ENCODE measurements around the gene IL22.

Gene IL22

DNA sequence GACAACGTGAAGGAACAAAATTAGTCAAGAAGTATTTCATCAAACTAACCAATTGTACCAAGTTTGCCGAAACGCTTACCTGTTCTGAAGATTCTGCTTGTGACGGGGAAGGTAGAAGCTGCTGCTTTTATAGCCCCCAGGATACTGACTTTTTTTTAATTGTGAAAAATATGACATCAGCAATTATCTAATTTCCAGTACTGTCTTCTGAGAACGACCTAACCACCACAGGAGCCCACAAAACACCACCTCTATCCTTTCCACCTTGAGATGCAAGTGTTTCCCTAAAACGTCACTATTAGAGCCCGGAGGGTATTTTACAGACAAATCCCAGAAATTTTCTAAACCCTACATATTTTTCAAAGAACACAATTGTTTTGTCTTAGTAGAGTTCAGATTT is at the start of gene IL22:
TSS of gene IL22 (minus strand) at position 101 of the 400 bp plus-strand sequence. CDS start 156 bp downstream, outside the sequence.
- no peak for TF ChIP-seq EGR1 (IDR thresholded peaks at IDR 0.05)

DNA sequence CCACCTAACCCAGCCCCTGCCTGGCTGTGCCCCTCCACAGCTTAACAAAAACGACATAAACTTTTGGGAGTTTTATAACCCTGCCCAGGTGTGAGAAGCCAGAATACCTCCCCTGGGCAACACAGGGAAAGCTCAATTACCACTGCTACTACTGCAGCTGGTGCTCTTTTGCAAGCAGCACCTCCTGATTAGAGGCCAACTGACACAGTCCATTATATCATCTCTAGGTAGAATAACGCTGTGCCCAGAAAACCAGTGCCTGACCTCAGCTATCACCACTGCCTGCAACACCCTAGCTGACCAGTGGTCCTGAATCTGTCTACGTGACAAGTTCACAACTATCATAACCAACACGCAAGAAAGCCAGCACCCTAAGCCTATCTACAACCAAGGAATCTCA is 44.5 kb upstream of the IL22 start:
- TF ChIP-seq RAD21 (IDR thresholded peaks at IDR 0.05; ENCODE audit: low read depth) (no peak), EGR1 (IDR thresholded peaks at IDR 0.05) (no peak), EP300 (IDR thresholded peaks at IDR 0.05; ENCODE audit: borderline replicate concordance) (no peak), CREB1 (IDR thresholded peaks at IDR 0.05; ENCODE audit: low read depth) (no peak), FOXM1 (IDR thresholded peaks at IDR 0.05; ENCODE audit: borderline replicate concordance, low read depth) (no peak), ZBTB7A (IDR thresholded peaks at IDR 0.05; ENCODE audit: low read depth) (no peak), CEBPB (IDR thresholded peaks at IDR 0.05) (no peak), YY1 (IDR thresholded peaks at IDR 0.05; ENCODE audit: low read depth) (no peak), TEAD4 (IDR thresholded peaks at IDR 0.05) (no peak), NFIC (IDR thresholded peaks at IDR 0.05) (no peak), TAF1 (IDR thresholded peaks at IDR 0.05; ENCODE audit: low read depth) (no peak), TCF12 (IDR thresholded peaks at IDR 0.05; ENCODE audit: low read depth) (no peak)
- TF ChIP-seq, protein P1, sequence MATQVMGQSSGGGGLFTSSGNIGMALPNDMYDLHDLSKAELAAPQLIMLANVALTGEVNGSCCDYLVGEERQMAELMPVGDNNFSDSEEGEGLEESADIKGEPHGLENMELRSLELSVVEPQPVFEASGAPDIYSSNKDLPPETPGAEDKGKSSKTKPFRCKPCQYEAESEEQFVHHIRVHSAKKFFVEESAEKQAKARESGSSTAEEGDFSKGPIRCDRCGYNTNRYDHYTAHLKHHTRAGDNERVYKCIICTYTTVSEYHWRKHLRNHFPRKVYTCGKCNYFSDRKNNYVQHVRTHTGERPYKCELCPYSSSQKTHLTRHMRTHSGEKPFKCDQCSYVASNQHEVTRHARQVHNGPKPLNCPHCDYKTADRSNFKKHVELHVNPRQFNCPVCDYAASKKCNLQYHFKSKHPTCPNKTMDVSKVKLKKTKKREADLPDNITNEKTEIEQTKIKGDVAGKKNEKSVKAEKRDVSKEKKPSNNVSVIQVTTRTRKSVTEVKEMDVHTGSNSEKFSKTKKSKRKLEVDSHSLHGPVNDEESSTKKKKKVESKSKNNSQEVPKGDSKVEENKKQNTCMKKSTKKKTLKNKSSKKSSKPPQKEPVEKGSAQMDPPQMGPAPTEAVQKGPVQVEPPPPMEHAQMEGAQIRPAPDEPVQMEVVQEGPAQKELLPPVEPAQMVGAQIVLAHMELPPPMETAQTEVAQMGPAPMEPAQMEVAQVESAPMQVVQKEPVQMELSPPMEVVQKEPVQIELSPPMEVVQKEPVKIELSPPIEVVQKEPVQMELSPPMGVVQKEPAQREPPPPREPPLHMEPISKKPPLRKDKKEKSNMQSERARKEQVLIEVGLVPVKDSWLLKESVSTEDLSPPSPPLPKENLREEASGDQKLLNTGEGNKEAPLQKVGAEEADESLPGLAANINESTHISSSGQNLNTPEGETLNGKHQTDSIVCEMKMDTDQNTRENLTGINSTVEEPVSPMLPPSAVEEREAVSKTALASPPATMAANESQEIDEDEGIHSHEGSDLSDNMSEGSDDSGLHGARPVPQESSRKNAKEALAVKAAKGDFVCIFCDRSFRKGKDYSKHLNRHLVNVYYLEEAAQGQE (IDR thresholded peaks at IDR 0.05; ENCODE audit: low read depth): no peak
- TF ChIP-seq, protein P2, sequence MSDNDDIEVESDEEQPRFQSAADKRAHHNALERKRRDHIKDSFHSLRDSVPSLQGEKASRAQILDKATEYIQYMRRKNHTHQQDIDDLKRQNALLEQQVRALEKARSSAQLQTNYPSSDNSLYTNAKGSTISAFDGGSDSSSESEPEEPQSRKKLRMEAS (IDR thresholded peaks at IDR 0.05): no peak
- TF ChIP-seq, protein P3, sequence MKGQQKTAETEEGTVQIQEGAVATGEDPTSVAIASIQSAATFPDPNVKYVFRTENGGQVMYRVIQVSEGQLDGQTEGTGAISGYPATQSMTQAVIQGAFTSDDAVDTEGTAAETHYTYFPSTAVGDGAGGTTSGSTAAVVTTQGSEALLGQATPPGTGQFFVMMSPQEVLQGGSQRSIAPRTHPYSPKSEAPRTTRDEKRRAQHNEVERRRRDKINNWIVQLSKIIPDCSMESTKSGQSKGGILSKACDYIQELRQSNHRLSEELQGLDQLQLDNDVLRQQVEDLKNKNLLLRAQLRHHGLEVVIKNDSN (IDR thresholded peaks at IDR 0.05): no peak

DNA sequence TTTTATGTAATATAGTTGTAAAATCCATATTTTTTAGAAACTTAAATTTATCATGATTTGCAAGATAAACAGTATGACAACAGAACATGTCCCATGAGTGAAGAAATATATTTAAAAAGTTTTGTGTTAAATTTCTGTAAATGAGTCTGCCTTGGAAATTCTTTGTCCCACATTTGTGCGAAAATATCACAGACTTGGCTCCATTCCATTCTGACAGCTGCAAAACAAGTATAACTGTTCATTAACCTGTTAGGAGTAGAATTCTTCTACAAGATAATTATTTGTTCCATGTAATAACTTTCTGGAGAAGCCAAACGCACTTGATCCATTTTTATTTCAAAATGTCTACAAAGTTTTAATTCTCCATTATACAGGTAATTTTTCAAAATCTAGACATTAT is 40.8 kb upstream of the IL22 start:
- TF ChIP-seq, protein P2 (IDR thresholded peaks at IDR 0.05): no peak
- TF ChIP-seq ZBTB7A (IDR thresholded peaks at IDR 0.05; ENCODE audit: low read depth) (no peak), CREB1 (IDR thresholded peaks at IDR 0.05; ENCODE audit: low read depth) (no peak), TAF1 (IDR thresholded peaks at IDR 0.05; ENCODE audit: low read depth) (no peak), NFIC (IDR thresholded peaks at IDR 0.05) (no peak), EP300 (IDR thresholded peaks at IDR 0.05; ENCODE audit: borderline replicate concordance) (no peak), TEAD4 (IDR thresholded peaks at IDR 0.05) (no peak), CEBPB (IDR thresholded peaks at IDR 0.05) (no peak), FOXM1 (IDR thresholded peaks at IDR 0.05; ENCODE audit: borderline replicate concordance, low read depth) (no peak), RAD21 (IDR thresholded peaks at IDR 0.05; ENCODE audit: low read depth) (no peak), EGR1 (IDR thresholded peaks at IDR 0.05) (no peak), YY1 (IDR thresholded peaks at IDR 0.05; ENCODE audit: low read depth) (no peak), TCF12 (IDR thresholded peaks at IDR 0.05; ENCODE audit: low read depth) (no peak)
- TF ChIP-seq, protein P1 (IDR thresholded peaks at IDR 0.05; ENCODE audit: low read depth): no peak
- TF ChIP-seq, protein P3 (IDR thresholded peaks at IDR 0.05): no peak

GRCh38 chr12:68293347-68293746 is 39.9 kb upstream of the IL22 start:
- TF ChIP-seq NFIC (IDR thresholded peaks at IDR 0.05) (no peak), CEBPB (IDR thresholded peaks at IDR 0.05) (no peak)

DNA sequence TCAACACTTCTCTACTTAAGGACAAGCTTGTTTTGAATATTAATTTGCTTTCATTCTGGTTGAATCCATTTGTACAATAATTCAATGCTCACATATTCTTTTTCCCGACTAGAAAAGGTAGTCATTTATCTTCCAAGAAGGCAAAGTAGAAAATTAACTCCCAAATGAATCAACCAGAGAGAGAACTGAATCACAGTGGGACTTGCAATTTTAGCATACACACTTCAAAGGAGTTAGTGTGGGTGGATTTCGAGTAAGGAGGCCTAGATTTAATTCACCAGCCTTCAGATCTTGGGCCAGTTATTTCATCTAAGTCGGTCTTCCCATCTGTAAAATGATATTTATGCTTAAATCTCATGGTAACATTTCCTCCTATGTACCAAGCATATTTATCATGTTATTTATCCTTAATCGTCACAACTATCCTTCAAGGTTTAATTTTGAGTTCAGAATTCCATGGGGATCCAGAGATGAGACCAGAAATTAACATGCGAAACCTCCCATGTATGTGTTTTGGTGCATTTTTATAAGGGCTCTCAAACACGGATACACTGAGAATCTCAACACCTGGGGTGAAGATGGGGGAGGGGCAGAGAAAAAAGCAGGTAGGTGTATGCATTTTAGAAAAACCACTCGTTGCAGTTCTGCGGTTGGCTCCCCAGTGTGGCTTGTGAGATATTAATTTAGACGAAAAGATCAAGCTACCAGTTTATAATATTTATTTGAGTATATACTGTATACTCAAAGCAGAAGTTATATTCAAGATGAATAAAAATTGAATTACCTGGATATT is 38.9 kb upstream of the IL22 start:
- TF ChIP-seq TCF12 (IDR thresholded peaks at IDR 0.05; ENCODE audit: low read depth) (no peak), NFIC (IDR thresholded peaks at IDR 0.05) (no peak), FOXM1 (IDR thresholded peaks at IDR 0.05; ENCODE audit: borderline replicate concordance, low read depth) (no peak), YY1 (IDR thresholded peaks at IDR 0.05; ENCODE audit: low read depth) (no peak), RAD21 (IDR thresholded peaks at IDR 0.05; ENCODE audit: low read depth) (no peak), ZBTB7A (IDR thresholded peaks at IDR 0.05; ENCODE audit: low read depth) (no peak), CREB1 (IDR thresholded peaks at IDR 0.05; ENCODE audit: low read depth) (no peak), TAF1 (IDR thresholded peaks at IDR 0.05; ENCODE audit: low read depth) (no peak), EP300 (IDR thresholded peaks at IDR 0.05; ENCODE audit: borderline replicate concordance) (no peak), TEAD4 (IDR thresholded peaks at IDR 0.05) (no peak), EGR1 (IDR thresholded peaks at IDR 0.05) (no peak)
- TF ChIP-seq, protein P1 (IDR thresholded peaks at IDR 0.05; ENCODE audit: low read depth): no peak
- TF ChIP-seq, protein P2 (IDR thresholded peaks at IDR 0.05): no peak
